Stromal cell of bone marrow (primary cell): ENCODE results near the gene NPHP4.
A peak's percentile ranks its signal among the peaks of the same experiment; 100 is the strongest.
"Not testable (repeated sequence)": the region's sequence is repeated elsewhere in the genome, so short reads cannot be mapped to it uniquely, and the experiment has no call there.

ENCODE experiments used
- DNase-seq: peaks from one replicate; pipeline ENCODE4 v3.0.0-alpha.2; 2012; ENCODE audit warnings: low read depth

The NPHP4 gene

GRCh38 chr1:5934058-5934884 is 58.0 kb downstream of the NPHP4 start:
- DNase-seq: no peak

- DNase-seq: no peak
These were observed 58.6 kb downstream of the NPHP4 start for GRCh38 chr1:5933676-5934057.

GRCh38 chr1:5933050-5933449 is 59.2 kb downstream of the NPHP4 start:
- no peak for DNase-seq

- DNase-seq: no peak
These were observed 63.4 kb downstream of the NPHP4 start for GRCh38 chr1:5928714-5929400.

GRCh38 chr1:5927506-5928370 is 64.5 kb downstream of the NPHP4 start:
- DNase-seq: no peak

- DNase-seq: no peak
These were observed 65.4 kb downstream of the NPHP4 start for GRCh38 chr1:5926686-5927435.

- not testable (repeated sequence) for DNase-seq
These were observed 69.4 kb downstream of the NPHP4 start for GRCh38 chr1:5922700-5923330.

GRCh38 chr1:5921671-5922070 is 70.6 kb downstream of the NPHP4 start:
- DNase-seq: no peak

- DNase-seq: no peak
These were observed 71.1 kb downstream of the NPHP4 start for GRCh38 chr1:5921129-5921528.

GRCh38 chr1:5920201-5920600 is 72.0 kb downstream of the NPHP4 start:
- no peak for DNase-seq

- DNase-seq: no peak
These were observed 74.0 kb downstream of the NPHP4 start for GRCh38 chr1:5918275-5918649.

GRCh38 chr1:5917591-5918274 is 74.5 kb downstream of the NPHP4 start:
- no peak for DNase-seq

GRCh38 chr1:5917281-5917590 is 75.0 kb downstream of the NPHP4 start:
- no peak for DNase-seq

GRCh38 chr1:5916572-5917280 is 75.5 kb downstream of the NPHP4 start:
- DNase-seq: no peak

- DNase-seq: peak; percentile 44
These were observed 76.3 kb downstream of the NPHP4 start for GRCh38 chr1:5915587-5916571.

GRCh38 chr1:5914676-5915365 is 77.4 kb downstream of the NPHP4 start:
- DNase-seq: no peak

- DNase-seq: no peak
These were observed 78.3 kb downstream of the NPHP4 start for GRCh38 chr1:5913876-5914275.

- DNase-seq: no peak
These were observed 79.0 kb downstream of the NPHP4 start for GRCh38 chr1:5913078-5913845.
